Activated CD4-positive, alpha-beta T cell treated with anti-CD3 and anti-CD28 coated beads, Interleukin-2, amount 50 U/mL, for 1 hour (primary cell): ENCODE results near the gene YJU2.
"Not testable (repeated sequence)": the region's sequence is repeated elsewhere in the genome, so short reads cannot be mapped to it uniquely, and the experiment has no call there.

Experiments
- DNase-seq: peaks from one replicate; pipeline ENCODE4 v3.0.0-alpha.2; 2020

The YJU2 gene

GRCh38 chr19:4268816-4269430 is 22.0 kb downstream of the YJU2 start:
- no peak for DNase-seq

GRCh38 chr19:4272894-4273293 is 26.0 kb downstream of the YJU2 start:
- DNase-seq: no peak

GRCh38 chr19:4274321-4274686 is 27.4 kb downstream of the YJU2 start:
- not testable (repeated sequence) for DNase-seq

GRCh38 chr19:4277191-4277696 is 30.4 kb downstream of the YJU2 start:
- no peak for DNase-seq

- DNase-seq: no peak
Measured at GRCh38 chr19:4278010-4278409, 31.1 kb downstream of the YJU2 start.

GRCh38 chr19:4278419-4279266 is 31.8 kb downstream of the YJU2 start, which contains the start of gene SHD:
SHD (plus strand) TSS chr19:4279266; CDS start chr19:4280064, 798 bp downstream.
- no peak for DNase-seq

- DNase-seq: no peak
Measured at GRCh38 chr19:4279267-4279529, 32.3 kb downstream of the YJU2 start.

- no peak for DNase-seq
Measured at GRCh38 chr19:4279530-4280422, 32.9 kb downstream of the YJU2 start.

GRCh38 chr19:4284176-4284958 is 37.5 kb downstream of the YJU2 start:
- DNase-seq: no peak

- no peak for DNase-seq
Measured at GRCh38 chr19:4284974-4285373, 38.1 kb downstream of the YJU2 start.

- DNase-seq: not testable (repeated sequence)
Measured at GRCh38 chr19:4286141-4286540, 39.3 kb downstream of the YJU2 start.

GRCh38 chr19:4288091-4288777 is 41.4 kb downstream of the YJU2 start:
- no peak for DNase-seq

GRCh38 chr19:4291184-4291732 is 44.4 kb downstream of the YJU2 start:
- no peak for DNase-seq

GRCh38 chr19:4292515-4292914 is 45.6 kb downstream of the YJU2 start:
- DNase-seq: no peak

- no peak for DNase-seq
Measured at GRCh38 chr19:4294389-4294788, 47.5 kb downstream of the YJU2 start.

GRCh38 chr19:4295972-4296771 is 49.3 kb downstream of the YJU2 start:
- DNase-seq: no peak

GRCh38 chr19:4297901-4298809 is 51.3 kb downstream of the YJU2 start:
- no peak for DNase-seq

- no peak for DNase-seq
Measured at GRCh38 chr19:4298810-4299550, 52.1 kb downstream of the YJU2 start.

- DNase-seq: no peak
Measured at GRCh38 chr19:4300589-4300988, 53.7 kb downstream of the YJU2 start.
